GM19438 (cell line): ENCODE results near the gene CARD9.
"Not testable (repeated sequence)": the region's sequence is repeated elsewhere in the genome, so short reads cannot be mapped to it uniquely, and the experiment has no call there.

Experiments used
- ATAC-seq: cut with Tn5 transposase; IDR thresholded peaks from one replicate; pipeline ENCODE4 v1.9.1; 2021; ENCODE audit warnings: low read depth; ENCODE audit not compliant: unreplicated experiment

CARD9 gene, protein sequence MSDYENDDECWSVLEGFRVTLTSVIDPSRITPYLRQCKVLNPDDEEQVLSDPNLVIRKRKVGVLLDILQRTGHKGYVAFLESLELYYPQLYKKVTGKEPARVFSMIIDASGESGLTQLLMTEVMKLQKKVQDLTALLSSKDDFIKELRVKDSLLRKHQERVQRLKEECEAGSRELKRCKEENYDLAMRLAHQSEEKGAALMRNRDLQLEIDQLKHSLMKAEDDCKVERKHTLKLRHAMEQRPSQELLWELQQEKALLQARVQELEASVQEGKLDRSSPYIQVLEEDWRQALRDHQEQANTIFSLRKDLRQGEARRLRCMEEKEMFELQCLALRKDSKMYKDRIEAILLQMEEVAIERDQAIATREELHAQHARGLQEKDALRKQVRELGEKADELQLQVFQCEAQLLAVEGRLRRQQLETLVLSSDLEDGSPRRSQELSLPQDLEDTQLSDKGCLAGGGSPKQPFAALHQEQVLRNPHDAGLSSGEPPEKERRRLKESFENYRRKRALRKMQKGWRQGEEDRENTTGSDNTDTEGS

DNA sequence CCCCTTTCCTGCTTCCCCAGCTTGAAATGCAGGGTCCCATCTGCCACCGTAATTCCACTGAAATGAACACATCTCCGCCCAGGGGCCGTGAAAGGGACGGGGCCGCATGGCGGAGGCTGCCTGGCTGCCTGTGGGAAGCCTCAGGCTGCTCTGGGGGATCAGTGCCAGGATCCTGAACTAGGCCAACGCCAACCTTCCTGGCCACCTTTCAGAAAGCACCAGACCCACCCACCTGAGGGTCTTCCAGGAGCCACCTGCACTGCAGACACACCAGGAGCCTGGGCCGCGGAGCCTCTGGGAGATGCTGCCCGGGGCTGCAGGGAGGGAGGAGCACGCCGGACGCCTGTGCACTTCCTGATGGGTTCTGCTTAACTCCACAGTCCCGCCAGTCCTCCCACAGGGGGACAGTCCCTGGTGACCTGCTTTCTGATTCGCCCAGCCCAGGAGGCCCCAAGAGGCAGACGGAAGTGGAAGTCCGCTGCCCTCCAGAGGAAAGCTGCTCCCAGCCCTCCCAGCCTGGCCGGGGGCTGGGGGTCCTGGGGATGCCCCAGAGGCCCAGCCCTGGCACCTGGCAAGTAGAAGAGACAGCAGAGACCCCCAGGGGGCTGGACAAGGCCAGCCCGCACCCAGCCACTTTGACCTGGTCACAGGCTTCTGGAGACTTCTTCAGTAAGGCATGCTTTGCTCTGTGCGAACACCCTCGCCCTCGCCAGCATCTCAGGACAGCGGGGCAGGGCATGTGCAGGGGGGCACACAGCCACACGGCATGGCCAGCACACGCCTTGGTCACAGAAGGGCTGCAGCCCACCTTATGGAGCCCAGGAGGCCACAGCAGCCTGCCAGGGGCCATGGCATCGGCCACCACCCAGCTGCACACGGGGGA lies at the start of gene CARD9:
CARD9 (minus strand) TSS at position 370 of the 883 bp plus-strand sequence. CDS start 1,591 bp downstream, outside the sequence.
- no peak for ATAC-seq

DNA sequence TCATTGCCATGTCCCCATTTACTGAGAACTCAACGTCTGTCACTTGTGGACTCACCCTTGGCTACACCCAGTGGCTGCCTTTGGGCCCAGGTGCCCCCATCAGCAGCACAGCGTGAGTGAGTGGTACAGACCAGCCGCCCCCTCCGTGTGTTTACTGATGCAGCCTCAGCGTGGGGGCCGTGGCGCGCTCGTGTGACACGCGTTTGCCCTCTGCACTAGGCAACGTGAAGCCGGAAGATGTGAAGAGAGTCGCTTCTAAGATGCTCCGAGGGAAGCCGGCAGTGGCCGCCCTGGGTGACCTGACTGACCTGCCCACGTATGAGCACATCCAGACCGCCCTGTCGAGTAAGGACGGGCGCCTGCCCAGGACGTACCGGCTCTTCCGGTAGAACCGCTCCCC lies 49.4 kb upstream of the CARD9 start:
- no peak for ATAC-seq

DNA sequence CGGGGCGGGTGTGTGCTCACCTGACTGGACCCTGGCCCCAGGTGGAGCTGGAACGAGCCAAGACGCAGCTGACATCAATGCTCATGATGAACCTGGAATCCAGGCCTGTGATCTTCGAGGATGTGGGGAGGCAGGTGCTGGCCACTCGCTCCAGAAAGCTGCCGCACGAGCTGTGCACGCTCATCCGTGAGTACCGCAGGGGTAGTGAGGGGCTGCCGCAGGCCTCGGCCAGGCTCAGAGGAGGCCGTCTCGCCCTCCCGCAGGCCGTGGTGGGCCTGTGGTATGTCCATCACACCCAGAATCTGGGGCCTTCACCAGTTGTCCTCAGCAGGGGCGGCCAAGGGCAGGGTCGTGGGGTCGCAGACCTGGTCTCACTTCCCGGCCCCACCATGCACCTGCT lies 48.3 kb upstream of the CARD9 start:
- no peak for ATAC-seq

DNA sequence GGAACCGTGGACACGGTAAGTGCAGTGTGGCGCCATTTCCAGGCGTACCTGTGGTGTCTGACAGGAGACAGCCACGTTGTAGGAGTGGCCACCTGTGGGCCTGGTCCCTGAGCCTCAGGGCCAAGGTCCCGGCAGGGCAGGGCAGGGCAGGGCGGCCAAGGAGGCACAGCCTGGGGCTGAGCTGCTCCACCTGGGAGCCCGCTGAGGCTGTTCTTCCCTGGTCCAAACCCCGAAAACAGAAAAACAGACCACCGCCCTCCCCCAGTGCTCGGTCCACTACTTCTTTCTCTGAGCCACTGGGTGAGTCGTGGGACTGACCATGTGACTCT lies 45.6 kb upstream of the CARD9 start:
- no peak for ATAC-seq

DNA sequence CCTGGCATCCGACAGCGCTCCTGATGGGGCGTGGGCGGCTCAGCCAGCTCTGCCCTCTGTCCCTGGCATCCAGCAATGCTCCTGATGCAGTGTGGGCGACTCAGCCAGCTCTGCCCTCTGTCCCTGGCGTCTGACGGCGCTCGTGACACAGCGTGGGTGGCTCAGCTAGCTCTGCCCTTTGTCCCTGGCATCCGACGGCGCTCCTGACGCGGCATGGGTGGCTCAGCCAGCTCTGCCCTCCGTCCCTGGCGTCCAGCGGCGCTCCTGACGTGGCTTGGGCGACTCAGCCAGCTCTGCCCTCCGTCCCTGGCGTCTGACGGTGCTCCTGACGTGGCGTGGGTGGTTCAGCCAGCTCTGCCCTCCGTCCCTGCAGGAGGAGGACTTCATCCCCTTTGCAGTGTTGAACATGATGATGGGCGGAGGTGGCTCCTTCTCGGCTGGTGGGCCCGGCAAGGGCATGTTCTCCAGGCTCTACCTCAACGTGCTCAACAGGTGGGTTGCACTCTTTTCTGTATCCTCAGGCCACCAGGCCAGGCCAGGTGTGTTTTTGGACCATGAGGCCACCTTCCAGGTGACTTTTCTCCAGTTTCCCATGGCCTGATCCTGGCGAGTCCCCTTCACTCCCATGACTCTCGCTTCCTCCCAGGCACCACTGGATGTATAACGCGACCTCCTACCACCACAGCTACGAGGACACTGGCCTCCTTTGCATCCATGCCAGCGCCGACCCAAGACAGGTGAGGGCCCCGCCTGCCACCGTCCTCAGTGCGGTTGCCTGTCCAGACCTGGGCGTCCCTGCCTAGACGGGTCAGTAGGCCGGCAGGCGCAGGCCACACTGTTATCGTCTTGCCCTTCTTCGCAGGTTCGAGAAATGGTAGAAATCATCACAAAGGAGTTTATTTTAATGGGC lies 45.0 kb upstream of the CARD9 start:
- no peak for ATAC-seq

DNA sequence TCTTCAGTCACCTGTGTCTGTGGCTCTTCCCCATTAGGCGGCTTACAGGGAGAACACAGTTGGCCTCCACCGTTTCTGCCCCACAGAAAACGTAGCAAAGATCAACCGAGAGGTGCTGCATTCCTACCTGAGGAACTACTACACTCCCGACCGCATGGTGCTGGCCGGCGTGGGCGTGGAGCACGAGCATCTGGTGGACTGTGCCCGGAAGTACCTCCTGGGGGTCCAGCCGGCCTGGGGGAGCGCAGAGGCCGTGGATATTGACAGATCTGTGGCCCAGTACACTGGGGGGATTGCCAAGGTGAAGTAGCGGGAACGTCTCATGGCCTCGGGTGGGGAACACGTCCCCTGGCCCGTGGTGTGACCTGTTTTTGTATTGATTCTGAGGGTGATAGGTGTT lies 43.4 kb upstream of the CARD9 start:
- no peak for ATAC-seq

DNA sequence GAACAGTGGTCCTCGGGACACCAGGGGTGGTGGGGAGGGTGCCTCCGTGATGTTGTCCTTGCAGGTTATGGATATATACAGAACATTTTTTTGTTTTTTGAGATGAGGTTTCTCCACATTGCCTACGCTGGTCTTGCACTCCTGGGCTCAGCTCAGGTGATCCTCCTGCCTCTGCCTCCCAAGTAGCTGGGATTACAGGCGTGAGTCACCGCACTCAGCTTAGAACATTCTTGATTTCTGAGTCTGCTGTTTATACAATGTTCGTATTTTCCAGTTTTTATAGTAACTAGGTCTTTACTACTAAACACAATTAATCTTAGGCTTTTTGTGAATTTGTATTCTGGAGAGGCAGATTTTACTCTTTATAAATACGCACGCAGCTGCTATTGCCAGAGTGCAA lies 43.0 kb upstream of the CARD9 start:
- no peak for ATAC-seq

DNA sequence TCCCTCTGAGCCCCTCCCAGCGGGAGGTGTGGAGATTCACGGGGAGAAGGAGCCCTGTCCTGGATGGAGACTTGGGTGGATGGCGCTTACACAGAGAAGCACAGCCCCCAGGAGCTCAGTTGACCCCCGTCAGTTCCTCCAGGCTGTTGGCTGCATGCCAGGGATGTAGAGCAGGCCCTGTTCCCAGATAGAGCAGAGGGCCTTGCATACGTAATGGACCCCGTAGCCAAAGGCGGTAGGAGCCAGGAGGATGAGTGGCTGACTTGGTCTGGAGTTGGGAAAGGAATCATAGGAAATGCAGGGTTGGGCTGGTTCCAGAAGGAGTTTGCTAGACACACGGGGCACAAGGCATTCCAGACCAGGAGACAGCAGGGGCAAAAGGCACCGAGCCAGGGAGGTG lies 39.5 kb upstream of the CARD9 start:
- ATAC-seq, result no peak

DNA sequence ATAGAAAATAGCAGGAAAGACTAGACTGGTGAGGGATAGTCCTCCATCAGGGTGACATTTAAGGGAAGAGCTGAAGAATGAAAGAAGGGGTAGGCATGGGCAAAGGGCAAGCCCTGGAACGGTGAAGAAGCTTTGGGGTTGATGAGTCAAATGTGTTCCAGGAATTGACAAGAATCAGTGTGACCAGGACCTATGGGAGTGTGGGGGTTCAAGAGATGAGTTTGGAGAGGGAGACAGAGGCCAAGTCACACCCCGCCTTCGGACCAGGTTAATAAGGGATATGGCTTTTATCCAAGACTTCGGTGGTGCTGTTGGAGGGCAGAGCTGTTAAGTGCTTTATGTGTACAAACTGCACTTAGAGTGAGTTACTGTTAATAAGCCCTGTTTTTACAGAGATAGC lies 37.9 kb upstream of the CARD9 start:
- ATAC-seq, result no peak

DNA sequence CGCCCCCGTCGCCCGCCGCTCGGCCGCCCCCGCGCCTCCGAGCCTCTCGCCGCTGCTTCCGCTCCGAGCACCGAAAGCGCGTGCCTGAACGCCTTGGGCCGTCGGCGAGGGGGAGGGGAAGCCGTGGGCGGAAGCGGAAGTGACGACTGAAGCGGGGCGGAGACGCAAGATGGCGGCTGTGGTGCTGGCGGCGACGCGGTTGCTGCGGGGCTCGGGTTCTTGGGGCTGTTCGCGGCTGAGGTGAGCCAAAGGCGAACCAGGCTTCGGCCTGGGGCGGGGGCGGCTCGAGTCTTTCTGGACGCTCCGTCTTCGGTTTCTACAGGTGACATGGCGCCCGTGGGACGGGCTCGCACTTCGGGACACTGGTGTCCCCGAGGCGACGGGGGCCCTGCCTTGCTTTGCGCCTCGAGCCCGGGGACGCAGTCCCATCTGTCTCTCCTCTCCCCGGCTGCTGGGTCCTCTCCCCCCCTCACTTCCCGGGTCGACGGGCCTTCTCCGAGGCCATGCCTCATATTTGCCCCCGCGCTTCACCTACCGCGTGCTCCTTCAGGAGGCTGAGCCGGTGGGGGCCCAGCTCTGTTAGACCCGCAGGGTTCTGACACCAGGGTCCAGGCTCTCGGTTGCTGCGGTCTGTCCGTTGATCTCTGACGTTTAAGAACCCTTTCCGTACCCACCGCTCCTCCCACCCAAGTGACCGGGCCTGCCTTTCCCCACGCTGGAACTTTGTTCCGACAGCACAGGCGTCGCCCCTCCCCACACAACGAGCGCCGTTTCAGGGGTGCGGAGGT lies 37.2 kb upstream of the CARD9 start, which contains the start of the genes ENTR1 and PMPCA:
ENTR1 (minus strand) TSS at position 115 of the 788 bp plus-strand sequence. CDS start 217 bp downstream, outside the sequence.
PMPCA (plus strand) TSS at position 159 of the 788 bp plus-strand sequence; CDS start at position 170, 11 bp downstream.
- peak; percentile 89 for ATAC-seq

DNA sequence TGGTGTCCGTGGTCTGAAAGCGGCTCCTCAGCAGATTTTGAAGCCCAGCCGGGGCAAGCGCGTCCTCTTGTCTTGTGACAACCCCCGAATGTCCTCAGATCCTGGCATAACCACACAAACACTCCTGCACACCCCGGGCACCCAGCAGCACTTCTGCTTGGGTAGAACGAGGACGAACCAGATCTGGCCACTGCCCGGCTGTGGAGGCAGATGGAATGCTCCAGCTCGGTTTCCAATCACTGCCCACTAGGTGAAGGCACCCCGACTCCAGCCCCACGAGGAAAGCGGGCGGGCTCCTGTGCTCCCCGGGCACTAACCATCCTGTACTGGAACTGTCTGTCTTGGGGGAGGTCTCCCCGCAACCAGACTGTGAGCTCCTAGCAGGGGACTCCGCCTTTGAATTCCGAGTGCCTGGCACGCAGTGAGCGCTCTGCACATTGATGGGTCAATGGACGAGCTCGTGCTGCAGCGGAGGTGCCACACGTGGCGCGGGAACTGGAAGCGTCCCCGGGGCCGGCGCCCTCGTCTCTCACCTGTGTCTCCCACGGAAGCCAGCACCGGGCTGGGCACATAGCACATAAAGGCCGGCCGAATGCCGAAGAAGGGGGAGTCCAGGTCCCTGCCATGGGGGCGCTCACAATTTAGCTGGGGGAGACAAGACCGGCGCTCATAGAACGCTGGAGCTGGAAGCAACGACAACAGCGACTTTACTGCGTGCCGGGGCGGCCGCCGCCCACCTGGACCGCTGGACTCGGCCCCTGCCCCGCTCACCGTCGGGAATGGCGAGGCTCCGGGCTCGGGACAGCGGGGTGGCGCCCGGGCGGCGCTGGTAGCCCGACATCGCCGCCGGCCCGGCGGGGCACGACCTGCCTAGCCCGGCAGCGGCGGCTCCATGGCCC lies 36.3 kb upstream of the CARD9 start:
- ATAC-seq, result peak; percentile 25

DNA sequence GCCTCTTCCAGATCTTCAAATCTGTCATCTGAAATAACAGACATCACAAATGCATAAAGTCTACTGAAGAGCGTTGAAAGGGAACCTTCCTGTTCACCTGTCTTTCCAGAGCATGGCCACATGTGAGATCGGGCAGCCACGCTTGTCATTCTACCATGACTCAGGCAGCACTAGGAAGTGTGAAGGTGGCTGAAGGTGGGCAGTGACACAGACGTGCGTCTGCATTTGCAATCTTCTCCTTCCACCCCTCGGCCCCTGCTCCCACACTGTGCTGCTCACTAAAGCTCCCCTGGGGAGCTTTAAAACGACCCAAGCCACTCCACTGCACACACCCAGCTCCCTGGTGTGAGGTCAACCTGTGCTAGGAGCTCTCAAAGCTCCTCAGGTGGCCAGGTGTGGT lies 34.4 kb upstream of the CARD9 start:
- ATAC-seq, result no peak

DNA sequence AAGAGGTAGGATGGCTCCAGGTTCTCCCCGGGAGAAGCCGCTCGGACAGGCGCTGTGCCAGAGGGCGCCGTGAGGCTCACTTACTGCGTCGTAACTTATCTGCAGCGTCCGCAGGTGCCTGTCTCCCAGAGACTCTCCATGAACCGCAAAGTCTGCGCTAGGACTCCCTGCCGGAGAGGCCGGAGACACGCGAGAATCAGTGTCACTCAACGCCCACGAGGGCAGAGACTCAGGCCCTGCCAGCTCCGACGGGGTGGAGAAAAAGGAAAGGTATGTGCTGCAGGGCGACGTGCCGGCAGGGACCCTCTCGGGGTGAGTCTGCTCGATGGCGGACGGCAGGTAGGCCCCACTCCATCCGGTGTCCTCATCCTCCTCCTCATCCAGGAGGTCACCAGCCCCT lies 33.6 kb upstream of the CARD9 start:
- ATAC-seq, result not testable (repeated sequence)

DNA sequence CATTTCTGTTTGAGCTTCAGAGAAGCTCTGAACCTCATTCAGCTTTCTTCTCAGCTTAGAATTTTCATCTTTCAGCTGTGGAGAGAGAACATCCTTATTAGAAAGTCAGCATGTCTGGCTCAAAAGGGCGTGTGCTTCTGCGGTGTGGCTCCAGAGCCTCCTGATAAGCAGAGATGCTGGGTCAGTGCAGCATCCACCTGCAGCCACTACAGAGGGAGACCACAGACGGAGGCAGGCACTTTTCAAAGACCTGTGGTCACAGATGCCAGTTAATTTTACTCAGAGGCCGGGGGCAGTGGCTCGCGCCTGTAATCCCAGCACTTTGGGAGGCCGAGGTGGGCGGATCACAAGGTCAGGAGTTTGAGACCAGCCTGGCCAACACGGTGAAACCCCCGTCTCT lies 32.4 kb upstream of the CARD9 start:
- not testable (repeated sequence) for ATAC-seq

DNA sequence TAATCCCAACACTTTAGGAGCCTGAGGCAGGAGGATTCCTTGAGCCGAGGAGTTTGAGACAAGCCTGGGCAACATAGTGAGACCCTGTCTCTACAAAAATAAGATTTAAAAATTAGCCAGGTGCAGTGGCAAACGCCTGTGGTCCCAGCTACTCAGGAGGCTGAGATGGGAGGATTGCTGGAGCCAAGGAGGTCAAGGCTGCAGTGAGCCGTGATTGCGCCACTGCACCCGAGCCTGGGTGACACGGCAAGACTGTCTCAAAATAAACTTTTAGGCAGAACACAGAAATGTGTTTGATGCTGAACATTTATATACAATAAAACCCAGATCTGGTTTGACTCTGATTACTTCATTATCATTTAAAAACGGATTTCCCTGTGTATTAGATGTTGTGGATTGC lies 32.0 kb upstream of the CARD9 start:
- no peak for ATAC-seq

DNA sequence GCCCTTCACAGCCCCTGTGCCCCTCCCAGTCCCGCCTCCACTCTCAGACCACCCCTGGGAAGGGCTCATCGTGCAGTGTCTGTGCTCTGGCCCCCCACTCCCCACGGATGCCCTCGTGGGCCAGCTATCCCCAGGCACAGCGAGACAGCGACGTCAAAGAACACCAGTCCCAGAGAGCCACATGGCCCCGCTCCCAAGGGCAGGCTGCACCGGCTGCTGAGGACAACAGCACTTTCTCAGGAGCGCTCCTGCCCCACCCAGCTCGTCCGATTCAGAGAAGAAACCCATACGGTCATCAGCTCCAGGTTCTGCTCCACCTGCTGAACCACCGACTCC lies 31.3 kb upstream of the CARD9 start:
- ATAC-seq, result no peak

DNA sequence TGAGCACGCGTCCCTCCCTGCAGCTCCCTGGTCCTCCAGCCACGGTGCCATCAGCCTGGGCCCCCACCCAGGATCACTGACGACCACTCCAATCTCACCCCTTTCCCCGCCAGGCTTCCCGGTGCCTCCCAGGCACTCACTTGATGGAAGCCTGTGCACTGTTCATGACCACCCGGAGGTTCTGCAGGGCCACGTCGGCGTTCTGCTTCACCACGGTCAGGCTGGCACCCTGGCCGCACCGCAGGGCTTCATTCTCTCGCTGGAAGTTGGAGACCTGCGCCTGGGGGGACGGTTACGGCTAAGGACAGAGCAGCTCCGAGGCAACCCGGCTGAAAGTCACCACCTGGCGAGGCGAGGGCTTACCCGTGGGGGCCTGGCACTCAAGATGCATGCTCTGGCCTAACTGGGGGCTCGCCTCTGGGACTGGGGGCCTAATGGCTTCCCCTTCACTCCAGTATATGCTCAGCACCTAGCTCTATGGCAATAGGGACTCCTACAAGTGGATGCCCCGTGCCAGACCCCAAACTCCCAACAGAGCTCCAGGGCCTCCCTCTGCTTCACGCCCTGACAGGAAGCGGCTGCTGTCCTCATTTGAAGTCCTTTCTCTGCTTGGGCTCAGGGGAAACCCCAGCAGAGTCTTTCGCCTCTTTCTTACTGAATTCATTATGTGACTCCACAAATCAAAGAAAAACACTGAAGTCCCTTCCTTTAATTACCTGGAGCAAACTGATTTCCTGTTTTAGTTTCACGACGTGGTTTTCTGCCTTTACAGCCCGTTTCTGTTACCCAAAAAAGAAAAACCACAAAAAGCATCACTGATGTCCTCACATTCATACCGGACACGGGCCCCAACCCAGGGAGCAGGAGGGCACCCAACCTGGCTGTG lies 30.7 kb upstream of the CARD9 start:
- no peak for ATAC-seq

DNA sequence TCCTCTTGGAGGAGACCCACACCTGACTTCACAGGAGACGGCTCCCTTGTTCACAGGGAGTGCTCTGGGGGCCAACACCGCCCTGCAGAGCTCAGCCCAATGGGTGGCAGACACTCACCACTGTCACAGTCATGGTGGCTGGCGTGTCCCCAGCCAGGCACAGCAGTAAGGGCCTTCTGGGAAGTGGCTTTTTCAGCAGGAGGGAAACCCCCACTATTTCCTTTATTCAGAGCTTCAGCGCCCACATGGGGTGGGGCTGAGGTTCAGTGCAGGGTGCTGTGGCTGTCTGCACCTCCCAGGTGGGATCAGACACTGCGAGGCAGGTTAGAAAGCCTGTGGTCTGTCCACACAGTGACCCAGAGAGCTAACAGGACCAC lies 30.1 kb upstream of the CARD9 start:
- no peak for ATAC-seq
